Endometrial microvascular endothelial cells (primary cell): Measurements from ENCODE around the gene RALGAPA2. TPM values are rescaled to one million over a fixed set of nuclear protein-coding genes. Genes with fewer than 3 reads are reported as not detected.

ENCODE experiments used
- in situ Hi-C: cut with HindIII; loops from 2 replicates; pipeline ENCODE4 v1.10.0; 2017; ENCODE audit warnings: low sequenced_read_pairs, low pct_unique_long_range_greater_than_20kb; ENCODE audit errors: inconsistent ontology term
- total RNA-seq: library from RNA; depleted of rRNA; stranded (reverse); fragments of >200 nt; gene quantifications from one replicate; pipeline ENCODE4 v1.2.3, GENCODE V29; 2015; ENCODE audit errors: inconsistent ontology term

RALGAPA2 gene
- total RNA-seq, 1 donor from 2014 or later = 35.3 TPM

DNA sequence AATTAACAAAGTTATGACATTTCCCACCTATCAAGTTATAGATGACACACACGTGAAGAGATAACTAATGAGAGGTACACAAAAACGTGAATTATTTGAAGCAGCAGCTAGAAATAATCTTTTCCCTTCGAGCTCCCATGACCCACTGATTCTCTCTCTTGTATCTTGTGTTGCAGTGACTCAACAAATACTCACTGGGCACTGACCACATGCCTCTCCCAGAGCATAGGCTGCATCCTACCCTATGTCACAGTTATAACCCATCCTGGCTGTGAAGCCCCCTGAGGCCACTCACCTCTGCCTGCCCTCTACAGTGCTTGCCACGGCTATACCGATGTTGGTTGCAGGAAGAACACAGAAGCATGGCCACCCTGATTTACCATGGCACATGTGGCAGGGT, 252.7 kb downstream of the RALGAPA2 start:
- in situ Hi-C loops = no loop called here

DNA sequence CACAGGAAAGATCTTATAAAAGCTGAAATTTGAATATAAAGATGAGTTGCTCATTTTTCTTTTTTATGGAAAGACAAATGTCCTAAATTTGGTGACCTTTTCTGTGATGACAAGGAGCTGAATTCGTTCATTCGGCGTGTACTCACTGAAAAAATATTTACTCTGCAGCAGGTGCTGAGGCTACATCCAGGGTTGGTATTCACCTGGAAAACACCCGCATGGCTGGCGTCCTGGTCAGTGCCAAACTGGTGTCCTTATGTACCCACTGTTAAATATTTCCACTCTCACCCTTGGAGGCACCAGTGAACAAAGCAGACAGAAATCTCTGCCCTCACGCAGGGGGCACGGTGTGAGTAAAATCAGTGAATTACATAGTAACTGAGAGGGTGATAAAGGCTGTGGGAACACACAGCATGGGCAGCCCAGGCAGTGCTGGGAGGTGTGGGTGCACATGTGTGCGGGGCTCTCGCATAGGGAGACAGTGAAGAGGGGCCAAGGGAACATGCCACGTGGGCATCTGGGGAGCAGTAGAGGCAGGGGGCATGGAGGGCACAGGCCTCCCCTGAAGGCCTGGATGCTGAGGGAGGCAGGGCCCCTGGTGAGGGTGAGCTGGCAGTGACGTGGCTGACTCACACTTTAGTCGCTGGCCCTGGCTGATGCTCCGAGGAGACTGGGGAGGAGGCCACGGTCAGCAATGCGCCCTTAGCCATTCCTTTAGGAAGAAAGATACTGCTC, 254.9 kb downstream of the RALGAPA2 start:
- in situ Hi-C loops = no loop called here

DNA sequence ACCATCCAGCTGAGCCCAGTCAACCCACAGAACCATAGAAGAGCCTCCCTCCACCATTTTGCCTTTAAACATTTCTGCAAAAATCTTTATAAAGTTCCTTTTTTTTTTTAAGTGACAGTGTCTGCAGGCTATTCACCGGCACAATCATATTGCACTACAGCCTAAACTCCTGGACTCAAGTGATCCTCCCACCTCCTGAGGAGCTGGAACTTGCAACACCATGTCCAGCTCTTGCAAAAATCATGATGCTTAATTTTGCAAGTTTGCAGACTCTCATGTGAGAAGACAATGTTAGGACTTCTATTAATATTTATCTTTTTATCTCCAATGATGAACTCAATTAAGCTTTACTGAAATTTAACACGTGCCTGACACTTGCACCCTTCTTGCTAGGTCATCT, 255.7 kb downstream of the RALGAPA2 start:
- in situ Hi-C loops = no loop called here

DNA sequence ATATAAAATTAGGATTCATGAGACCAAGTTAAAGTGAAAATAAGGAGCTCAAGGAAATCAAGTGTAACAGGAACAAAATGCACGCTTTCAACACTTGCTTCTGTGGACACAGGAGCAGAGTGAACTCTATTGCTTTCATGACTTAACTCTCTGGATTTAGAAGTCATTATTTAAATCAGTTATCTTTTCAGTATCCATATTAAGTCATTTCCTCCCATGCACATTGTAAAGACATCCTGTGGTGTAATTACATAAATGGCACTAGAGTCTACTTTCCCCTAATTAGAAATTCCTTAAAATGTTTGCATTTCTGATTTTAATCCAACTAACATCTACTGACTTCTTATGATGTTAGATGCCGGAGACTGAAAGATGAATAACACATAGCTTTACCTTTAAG, 256.5 kb downstream of the RALGAPA2 start:
- in situ Hi-C loops = no loop called here

DNA sequence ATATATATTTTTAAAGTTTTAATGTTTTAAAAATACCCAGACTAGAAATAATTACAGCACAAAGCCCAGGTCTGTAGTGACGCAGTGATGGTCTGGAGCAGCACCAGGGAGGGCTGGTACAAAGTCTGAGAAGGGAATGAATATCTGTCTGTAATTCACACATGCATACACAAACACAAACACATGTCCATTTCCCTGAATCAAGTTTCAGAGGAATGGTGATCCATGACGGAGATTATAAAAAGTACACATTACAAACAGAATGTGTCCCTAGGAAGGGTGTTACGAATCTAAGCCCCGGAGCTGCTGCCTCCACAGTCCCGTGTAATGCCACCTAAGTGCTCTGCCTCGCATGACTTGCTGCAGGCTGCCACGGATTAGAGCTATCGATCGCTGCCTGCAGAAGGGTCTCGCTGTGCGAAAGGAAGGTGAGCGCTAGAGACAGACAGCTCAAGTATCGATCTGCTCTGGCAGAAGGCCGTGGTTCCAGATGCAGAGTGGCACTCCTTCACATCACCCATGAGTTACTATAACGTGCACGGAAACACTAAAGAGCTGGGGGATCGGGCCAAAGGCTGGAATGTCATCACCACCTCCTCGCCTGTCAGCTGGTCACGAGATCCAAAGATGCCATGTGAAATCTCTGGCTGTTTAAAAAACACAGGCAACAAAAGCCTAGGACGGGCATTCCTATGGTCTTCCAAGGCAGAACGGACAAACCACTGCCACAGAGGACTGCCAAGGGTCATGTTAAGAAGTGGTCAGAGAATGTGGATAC, 257.4 kb downstream of the RALGAPA2 start:
- in situ Hi-C loops = no loop called here

DNA sequence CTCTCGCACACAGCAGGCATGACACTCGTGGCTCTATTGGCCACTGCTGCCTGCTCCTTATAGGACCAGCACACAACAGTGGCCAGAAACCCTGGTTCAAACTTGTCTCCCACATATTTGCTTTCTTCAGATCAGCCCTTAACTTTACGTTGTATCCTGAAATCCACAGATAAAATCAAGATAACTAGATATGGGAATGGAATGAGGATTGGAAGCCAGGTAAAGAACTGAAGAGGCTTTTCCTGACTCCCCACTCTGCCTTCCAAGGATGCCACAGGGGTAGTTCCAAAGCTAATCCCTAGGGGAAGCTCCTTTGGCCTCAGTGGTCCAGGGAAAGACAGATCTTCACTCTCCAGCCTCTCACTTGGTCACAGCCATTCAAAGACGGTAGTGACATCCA, 258.1 kb downstream of the RALGAPA2 start:
- in situ Hi-C loops = no loop called here

DNA sequence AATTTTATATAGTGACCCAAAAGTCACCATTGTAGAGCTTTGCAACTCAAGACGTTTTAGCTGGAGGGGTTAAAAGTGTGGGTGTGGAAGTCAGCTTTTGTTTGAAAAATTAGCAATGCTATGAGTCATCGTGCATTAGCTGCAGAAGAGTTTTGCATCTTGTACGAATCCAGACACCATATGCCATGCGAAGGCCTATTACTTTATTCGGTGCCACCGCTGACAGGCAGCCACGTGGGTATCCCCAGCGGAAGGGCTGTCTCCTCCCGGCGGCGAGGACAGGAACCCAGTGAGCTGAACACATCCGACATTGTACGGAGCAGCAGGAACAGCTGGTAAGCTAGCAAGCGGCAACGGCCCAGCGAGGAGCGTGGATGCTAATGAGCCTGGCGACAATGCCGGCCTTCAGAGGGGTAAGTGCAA, 260.2 kb downstream of the RALGAPA2 start:
- in situ Hi-C loops = no loop called here

DNA sequence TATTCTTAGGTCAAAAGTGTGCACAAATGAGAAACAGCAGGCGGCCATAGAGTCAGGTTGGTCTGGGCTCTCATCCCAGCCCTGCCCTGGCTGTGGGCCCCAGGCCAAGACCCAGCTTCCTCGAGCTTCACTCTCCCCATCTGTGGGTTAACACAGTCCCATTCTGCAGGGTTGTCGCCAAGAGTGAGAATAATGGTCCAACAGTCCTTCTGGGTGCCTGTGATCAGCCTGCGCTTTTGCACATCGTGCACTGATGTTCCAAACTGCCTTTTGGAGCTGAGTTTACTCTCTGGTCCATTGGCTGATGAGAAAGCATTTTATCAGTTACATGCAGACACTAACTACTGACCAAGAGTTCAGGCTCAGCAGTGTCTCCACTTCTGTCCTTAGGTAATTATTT, 261.9 kb downstream of the RALGAPA2 start:
- in situ Hi-C loops = no loop called here

DNA sequence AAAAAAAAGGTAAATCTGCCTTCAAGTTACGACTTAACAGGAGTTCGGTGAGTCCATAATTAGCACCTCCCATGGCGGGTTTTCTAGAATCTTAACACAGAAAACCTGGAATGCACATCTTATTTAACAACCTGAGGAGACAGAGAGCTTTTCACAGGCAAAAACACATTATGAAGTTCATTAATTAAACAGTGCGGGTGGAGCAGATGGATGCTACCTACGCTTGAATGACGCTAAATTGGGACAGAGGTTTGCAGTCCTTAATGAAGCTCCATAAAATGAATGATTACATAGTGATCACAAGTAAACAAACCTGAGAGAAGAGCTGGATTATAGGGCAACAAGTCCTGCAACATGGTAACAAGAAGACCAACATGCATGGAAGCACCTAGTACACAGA, 263.6 kb downstream of the RALGAPA2 start:
- in situ Hi-C loops = no loop called here

DNA sequence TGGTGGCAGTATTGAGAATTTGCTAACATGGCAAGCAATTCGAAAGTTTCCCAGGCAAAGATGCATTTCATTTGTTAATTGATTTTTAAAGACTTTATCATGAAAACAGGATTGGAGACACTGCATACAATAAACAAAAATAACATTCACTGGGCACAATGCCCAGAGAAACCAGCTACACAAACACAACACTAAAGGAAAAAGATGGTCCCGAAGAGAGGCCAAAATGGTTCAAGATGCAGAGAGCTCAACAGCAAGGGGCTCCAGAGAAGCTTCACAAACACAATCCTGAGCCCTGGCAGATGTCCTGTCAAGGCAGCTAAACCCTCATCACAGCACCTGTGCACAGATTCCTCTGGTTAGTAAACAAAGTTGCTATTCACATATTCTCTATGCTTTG, 265.2 kb downstream of the RALGAPA2 start:
- in situ Hi-C loops = no loop called here

DNA sequence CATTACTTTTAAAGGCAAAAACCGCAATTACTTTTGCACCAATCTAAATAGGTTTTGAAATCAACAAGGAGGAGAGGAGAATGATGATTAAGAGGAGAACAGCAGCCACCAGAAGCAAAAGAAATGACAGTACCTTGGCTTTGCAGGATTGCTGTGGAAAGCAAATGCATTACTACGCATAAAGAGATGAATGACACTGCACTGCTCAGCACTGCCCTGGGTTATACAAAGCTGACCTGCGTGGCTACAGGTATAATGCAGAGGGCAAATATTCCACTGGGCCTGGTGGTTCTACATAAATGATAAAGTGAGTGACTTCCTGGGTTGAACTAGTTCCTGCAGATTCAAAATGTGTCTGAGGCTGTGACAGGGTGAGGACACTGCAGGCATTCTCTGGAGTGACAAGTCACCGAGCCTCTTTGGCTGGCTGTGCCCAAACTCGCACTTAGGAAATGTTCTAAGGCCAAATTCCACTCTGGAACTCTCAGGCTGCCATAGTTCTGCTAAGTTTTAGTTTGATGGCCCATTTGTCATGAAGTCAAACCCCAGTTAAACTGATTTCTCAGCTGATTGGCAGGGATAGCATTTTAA, 265.9 kb downstream of the RALGAPA2 start:
- in situ Hi-C loops = no loop called here

DNA sequence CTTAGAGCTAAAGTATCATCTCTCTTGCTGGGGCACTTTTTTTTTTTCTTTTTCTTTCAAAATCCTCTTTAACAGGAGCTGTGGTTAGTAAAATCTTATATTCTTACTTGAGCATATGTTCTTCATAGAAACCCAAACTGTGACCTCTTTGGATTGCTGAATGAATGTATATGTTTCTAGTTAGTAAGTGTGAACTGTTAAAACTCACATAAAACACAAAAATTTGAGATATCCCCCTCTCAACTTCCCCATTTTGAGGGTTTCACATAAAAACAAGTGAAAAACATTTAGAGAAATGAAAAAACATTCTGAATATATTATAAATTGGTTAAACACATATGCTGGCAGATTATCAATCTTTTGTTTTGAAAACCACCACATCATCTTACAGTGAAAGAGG, 266.4 kb downstream of the RALGAPA2 start:
- in situ Hi-C loops = no loop called here

DNA sequence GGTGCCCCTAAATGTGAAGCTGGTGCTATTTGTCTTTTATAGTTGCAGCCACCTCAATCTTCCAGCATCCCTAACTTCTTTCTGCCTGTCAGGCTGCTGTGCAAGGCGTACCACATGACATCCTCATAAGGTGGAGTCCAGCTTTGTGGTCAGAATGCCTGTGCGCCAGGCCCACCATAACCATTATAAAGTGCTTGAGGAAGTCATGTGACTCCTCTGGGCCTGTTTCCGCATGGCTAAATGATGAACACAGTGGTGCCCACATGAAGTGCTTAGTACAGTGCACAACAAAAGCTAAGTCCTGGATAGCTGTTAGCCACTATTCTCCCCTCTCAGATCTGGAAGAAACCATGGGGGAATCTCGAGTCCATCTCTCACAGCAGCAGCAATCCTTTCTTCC, 268.9 kb downstream of the RALGAPA2 start:
- in situ Hi-C loops = no loop called here

DNA sequence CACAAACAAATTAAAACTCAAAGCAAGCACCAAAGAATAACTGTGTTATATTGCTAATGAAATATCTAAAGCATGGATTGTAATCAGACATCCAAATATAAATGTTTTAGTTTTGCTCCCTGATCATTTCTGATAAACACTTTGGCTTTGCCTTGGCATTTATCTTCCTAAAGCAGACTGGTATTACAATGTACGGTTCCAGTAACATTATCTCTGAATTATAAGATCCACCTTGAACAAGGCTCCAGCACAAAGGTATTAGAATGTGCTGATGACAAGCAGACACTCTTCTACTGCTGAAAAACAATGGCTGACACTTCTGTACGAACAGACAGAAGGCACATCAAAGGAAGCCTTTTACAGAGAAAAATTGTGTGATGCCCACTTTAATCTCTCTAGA, 270.0 kb downstream of the RALGAPA2 start:
- in situ Hi-C loops = no loop called here

DNA sequence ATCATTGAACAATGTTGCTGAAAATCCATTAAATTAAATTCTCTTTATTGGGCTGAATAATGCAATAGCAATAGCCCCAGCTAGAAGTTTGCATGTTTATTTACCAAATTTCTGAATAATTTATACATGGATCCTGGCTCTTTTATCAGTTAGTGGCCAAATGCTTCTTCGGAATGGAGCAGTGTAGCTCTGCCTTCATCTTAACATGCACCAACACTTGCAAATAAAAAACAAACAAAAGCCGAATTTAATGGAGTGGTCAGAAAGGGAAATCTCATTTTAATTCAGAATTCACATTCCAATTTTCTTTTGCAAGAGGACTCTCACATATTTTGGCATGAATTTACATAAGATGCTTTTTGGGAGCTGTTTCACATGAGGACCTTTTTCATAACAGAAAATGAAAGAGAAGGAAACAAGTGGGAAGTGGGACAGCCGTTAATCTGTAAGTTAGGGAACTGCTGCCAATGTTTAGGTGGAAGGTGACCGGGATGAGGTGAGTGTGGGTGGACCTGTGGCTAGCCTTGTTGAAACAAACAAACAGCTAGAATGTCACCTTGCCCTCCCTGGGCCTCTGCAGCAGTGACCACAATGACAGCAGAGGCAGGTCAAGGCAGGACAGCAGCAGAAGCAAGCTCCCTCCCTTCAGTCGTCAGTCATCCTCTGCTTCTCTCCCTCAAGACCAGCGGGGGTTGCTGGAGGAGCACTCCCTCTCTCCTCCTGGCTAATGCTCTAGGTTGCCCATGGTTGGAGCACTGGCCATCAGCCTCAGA, 271.4 kb downstream of the RALGAPA2 start:
- in situ Hi-C loops = no loop called here

DNA sequence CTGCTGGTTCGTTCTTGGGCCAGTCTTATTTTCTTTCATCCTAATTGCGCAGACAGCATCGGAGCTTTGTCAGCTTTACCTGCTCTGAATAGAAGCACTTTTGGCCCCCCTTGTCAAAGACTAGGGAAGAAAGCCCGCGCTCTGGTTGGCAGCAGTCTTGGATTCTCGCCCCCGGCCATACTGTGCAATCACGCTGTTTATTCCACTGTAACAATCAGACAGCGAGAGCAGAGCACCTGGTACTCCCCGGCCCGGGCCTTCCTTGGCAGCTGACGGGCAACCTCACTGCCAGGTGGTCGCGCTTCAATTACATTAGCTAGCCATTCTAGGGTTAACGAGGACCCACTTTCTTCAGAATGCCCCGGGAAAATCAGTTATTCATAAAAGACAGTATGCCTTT, 272.0 kb downstream of the RALGAPA2 start:
- in situ Hi-C loops = no loop called here

DNA sequence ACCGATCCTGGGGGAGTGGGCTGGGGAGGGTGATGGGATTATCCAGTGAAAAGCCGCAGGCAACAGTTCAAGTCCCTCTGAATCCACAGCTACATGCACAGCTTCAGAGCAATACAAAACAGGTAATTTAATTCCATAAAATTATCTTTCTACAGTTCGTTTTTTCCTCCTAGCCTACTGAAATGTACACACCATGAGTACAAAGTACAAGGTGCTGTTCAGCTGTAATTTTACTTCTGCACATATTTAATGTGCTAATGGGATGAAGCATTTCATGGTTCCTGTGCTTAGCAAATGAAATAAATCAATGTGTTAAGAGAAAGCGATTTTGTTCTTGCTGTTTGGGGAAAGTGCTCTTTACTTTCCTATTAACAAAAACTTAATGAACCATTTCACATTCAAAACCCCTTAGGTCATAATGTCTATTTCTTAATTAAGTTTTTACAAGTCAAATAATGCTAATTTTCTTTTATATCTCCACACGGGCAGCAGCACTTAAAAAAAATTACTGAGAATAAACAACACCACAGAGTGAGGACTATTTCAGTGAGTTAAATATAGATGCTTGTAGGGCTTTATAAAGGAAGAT, 272.7 kb downstream of the RALGAPA2 start:
- in situ Hi-C loops = no loop called here

DNA sequence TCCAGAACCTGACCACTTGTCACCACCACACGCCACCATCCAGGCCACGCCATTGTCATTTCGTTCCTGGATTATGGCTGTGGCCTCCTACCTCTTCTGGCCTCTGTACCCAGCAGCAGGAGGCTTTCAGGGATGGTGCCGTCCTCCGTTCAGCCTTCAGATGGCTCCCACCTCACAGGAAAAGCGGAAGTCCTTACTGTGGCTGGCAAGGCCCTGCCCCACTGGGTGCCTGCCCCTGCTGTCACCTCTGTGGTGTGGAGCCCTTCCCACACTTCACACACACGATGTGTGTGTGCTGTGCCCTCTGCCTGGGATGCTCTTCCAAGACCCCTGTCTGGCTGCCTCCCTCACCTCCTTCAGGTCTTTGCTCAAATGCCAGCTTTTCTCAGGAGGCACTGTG, 275.1 kb downstream of the RALGAPA2 start:
- in situ Hi-C loops = no loop called here

DNA sequence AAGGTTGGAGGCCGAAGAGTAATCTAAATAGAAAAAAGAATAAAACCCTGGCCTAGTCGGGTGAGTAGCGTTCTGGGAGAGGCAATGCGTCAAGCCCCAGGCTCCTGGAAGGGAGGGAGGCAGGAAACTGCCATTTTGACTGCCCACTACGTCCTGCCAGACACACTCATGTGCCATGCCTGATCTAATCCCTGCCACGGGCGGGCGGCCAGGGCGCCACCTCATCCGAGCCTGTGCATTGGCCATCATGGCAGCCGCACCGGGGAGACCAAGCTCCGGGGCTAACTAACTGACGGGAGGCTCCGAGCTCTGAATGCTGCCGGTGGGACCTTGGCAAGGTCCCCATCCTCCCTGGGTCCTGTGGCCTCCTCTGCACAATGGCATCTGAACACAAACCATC, 275.8 kb downstream of the RALGAPA2 start:
- in situ Hi-C loops = no loop called here
